ENCODE results near the gene MIPOL1. TPM values are rescaled to one million over a fixed set of nuclear protein-coding genes. Genes with fewer than 3 reads are reported as not detected.

The MIPOL1 gene
- total and polyA plus RNA-seq, 9 donors: 5.0 to 29.5 (median 20.5) TPM

DNA sequence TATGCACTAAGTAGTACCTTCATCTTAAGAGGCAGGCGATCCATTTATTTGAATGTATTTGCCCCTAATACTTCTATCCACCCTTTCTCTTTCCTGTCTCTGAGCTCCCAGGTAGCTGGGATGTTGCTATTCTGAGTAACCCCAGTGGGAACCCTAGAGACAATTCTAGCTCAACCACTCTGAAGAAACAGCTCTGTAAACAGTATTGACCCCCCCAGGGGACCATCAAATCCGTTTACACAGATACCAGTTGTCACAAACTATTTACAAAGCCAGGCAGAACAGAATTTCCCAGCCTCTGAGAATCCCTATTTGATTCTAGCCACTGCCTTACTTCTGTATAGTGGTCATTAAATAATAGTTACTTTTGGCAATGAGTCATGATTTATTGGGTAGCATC lies 64.9 kb downstream of the MIPOL1 start:
- no peaks in the 10 kb centered on the region for H3K27me3 ChIP-seq
- TF ChIP-seq EP300 (IDR thresholded peaks at IDR 0.05) (no peak), POLR2A (IDR thresholded peaks at IDR 0.05) (no peak)
- TF ChIP-seq, protein P1, sequence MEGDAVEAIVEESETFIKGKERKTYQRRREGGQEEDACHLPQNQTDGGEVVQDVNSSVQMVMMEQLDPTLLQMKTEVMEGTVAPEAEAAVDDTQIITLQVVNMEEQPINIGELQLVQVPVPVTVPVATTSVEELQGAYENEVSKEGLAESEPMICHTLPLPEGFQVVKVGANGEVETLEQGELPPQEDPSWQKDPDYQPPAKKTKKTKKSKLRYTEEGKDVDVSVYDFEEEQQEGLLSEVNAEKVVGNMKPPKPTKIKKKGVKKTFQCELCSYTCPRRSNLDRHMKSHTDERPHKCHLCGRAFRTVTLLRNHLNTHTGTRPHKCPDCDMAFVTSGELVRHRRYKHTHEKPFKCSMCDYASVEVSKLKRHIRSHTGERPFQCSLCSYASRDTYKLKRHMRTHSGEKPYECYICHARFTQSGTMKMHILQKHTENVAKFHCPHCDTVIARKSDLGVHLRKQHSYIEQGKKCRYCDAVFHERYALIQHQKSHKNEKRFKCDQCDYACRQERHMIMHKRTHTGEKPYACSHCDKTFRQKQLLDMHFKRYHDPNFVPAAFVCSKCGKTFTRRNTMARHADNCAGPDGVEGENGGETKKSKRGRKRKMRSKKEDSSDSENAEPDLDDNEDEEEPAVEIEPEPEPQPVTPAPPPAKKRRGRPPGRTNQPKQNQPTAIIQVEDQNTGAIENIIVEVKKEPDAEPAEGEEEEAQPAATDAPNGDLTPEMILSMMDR (IDR thresholded peaks at IDR 0.05): no peak
- 69 to 77% (median 72%) methylated on average over 2 of the region's 2 CpGs for WGBS, 3 donors
- no peak overlapping the region for H3K27ac ChIP-seq
- no peaks in the 10 kb centered on the region for H3K4me1 ChIP-seq (ENCODE audit: insufficient read depth)
- no peak for DNase-seq
- no peaks in the 10 kb centered on the region for H3K9me3 ChIP-seq
- no peak overlapping the region for H3K4me3 ChIP-seq
- H3K36me3 ChIP-seq: no peaks in the 10 kb centered on the region
- intact Hi-C loops (cut with DNase I): no loop called here

DNA sequence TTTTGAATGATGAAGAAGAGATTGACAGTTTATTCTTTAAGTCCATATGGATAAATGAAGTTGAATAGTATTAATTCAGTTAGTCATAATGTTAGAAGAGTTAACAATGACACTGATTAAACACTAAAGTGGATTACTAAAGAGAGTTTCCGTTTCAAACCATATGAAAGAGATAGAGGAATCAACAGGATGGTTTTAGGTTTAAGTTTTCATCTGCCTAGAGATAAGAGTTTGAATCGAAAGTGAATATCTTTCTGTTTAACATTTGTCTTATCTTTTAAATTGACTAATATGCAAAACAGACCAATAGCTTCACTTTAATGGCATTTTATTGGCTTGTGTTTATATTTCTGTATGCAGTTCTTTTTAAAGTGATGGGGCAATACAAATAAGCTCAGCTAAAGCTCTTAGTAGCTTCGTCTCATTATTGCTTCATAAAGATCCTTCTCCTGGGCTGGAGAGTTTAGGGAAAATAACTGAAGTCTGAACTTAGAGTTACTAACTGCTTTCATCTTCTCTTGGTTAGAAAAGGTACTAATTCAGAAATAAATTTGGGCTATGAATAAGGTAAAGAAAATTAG lies 66.0 kb downstream of the MIPOL1 start:
- no peak overlapping the region for H3K27ac ChIP-seq
- no peak for DNase-seq
- H3K4me3 ChIP-seq: no peak overlapping the region
- intact Hi-C loops (cut with DNase I): no loop called here
- 20 to 53% (median 31%) methylated on average over 3 of the region's 3 CpGs for WGBS, 3 donors
- H3K9me3 ChIP-seq: no peaks in the 10 kb centered on the region
- no peaks in the 10 kb centered on the region for H3K4me1 ChIP-seq (ENCODE audit: insufficient read depth)
- H3K36me3 ChIP-seq: no peaks in the 10 kb centered on the region
- TF ChIP-seq POLR2A (IDR thresholded peaks at IDR 0.05) (no peak), EP300 (IDR thresholded peaks at IDR 0.05) (no peak)
- TF ChIP-seq, protein P1 (IDR thresholded peaks at IDR 0.05): no peak
- no peaks in the 10 kb centered on the region for H3K27me3 ChIP-seq

DNA sequence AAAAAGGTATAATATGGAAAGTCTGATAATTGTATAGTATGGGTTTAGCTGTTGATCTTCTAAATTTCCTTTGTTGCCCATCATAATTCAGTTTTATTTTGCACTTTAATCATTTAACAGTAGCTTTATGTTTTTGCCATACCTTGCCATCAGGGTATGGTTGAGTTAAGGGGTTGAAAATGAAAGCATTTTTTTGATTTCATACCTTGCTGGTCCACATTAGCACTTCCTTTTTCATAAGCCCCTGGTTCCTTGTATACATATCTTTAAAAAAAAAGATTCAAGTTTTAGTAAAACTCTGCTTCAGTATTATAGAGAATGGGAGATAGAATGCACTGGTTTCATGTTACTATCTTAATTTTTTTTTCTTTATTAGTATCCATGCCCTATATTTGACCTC lies 71.1 kb downstream of the MIPOL1 start:
- intact Hi-C loops (cut with DNase I): no loop called here

DNA sequence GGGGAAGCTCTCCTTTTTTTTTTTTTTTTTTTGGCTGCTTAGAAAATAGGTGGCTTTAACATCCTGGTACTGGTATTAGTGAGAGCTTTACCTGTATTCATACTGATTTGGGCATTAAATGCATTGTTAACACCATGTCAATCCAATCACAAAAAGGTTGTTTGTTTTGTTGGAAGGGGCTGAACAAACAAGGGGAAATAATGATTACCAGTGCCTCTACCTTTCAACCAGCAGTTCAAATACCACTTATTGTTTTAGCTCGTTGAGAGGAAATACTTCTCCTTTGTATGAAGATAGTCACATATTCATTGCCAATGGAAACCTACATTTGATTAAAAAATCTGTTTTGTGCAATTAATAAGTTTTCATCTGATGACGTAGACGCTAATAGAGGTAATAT lies 72.9 kb downstream of the MIPOL1 start:
- 89 to 92% (median 90%) methylated on average over 3 of the region's 3 CpGs for WGBS, 3 donors
- intact Hi-C loops (cut with DNase I): loop anchor here in 1 of 4 donors (5.0 kb wide), 1 partner anchor 618 kb away; no protein-coding TSS in a partner anchor
- no peaks in the 10 kb centered on the region for H3K4me1 ChIP-seq (ENCODE audit: insufficient read depth)
- no peaks in the 10 kb centered on the region for H3K9me3 ChIP-seq
- H3K27me3 ChIP-seq: no peaks in the 10 kb centered on the region
- TF ChIP-seq EP300 (IDR thresholded peaks at IDR 0.05): no peak
- TF ChIP-seq, protein P1 (IDR thresholded peaks at IDR 0.05): no peak
- DNase-seq: no peak
- no peaks in the 10 kb centered on the region for H3K36me3 ChIP-seq
- H3K4me3 ChIP-seq: no peak overlapping the region
- H3K27ac ChIP-seq: no peak overlapping the region

More for the DNA sequence above, 71.1 kb downstream of the MIPOL1 start:
- H3K4me3 ChIP-seq: no peak overlapping the region
- H3K27me3 ChIP-seq: no peaks in the 10 kb centered on the region
- H3K27ac ChIP-seq: no peak overlapping the region
- H3K9me3 ChIP-seq: no peaks in the 10 kb centered on the region
- no peaks in the 10 kb centered on the region for H3K4me1 ChIP-seq (ENCODE audit: insufficient read depth)
- H3K36me3 ChIP-seq: no peaks in the 10 kb centered on the region
- DNase-seq: no peak
- TF ChIP-seq EP300 (IDR thresholded peaks at IDR 0.05): no peak
- TF ChIP-seq, protein P1 (IDR thresholded peaks at IDR 0.05): no peak

Data from ovary (tissue), 9 donors.